ENCODE measurements around the gene GSTK1.

The GSTK1 gene

GRCh38 chr7:143244321-143244720 lies 18.9 kb upstream of the GSTK1 start:
- H3K4me3 ChIP-seq (ENCODE audit: low read length, poor library complexity, severe bottlenecking) = no peak overlapping the region
- TF ChIP-seq CTCF (conservative IDR thresholded peaks at IDR 0.05; ENCODE audit: low read length) = no peak
- no peak for TF ChIP-seq EZH2phosphoT487 (IDR thresholded peaks at IDR 0.05; ENCODE audit: borderline replicate concordance)
- H3K36me3 ChIP-seq (ENCODE audit: insufficient read depth, low read length) = no peaks in the 10 kb centered on the region
- H3K27me3 ChIP-seq (ENCODE audit: insufficient read depth, low read length, poor library complexity, severe bottlenecking) = no peaks in the 10 kb centered on the region
- H4K20me1 ChIP-seq (ENCODE audit: insufficient read depth, low read length, poor library complexity, severe bottlenecking) = no peaks in the 10 kb centered on the region
- H3K9me3 ChIP-seq (ENCODE audit: insufficient read depth, low read depth, low read length) = no peaks in the 10 kb centered on the region
- H3K9me2 ChIP-seq (replicated peaks; ENCODE audit: low read depth, low read length) = no peaks in the 10 kb centered on the region
- no peaks in the 10 kb centered on the region for H3K79me2 ChIP-seq (ENCODE audit: insufficient read depth, low read length)
- H3F3A ChIP-seq (ENCODE audit: low read depth) = no peaks in the 10 kb centered on the region
- H2AFZ ChIP-seq (ENCODE audit: low read length) = no peak overlapping the region
- no peak overlapping the region for H3K9ac ChIP-seq (ENCODE audit: low read depth, low read length, poor library complexity, severe bottlenecking)
- peaks cover 28% of the 10 kb centered on the region for H3K4me1 ChIP-seq (ENCODE audit: insufficient read depth, low read length, poor library complexity, severe bottlenecking)
- peak overlapping the region; percentile 19 for H3K4me2 ChIP-seq (ENCODE audit: low read depth, low read length, poor library complexity, severe bottlenecking)

GRCh38 chr7:143245123-143245522 lies 18.1 kb upstream of the GSTK1 start:
- H3F3A ChIP-seq (ENCODE audit: low read depth) = no peaks in the 10 kb centered on the region
- TF ChIP-seq EZH2phosphoT487 (IDR thresholded peaks at IDR 0.05; ENCODE audit: borderline replicate concordance) (no peak), CTCF (conservative IDR thresholded peaks at IDR 0.05; ENCODE audit: low read length) (no peak)

GRCh38 chr7:143247372-143247771 lies 15.9 kb upstream of the GSTK1 start:
- no peak overlapping the region for H2AFZ ChIP-seq (ENCODE audit: low read length)
- peaks cover 51% of the 10 kb centered on the region for H3K4me1 ChIP-seq (ENCODE audit: insufficient read depth, low read length, poor library complexity, severe bottlenecking)
- no peaks in the 10 kb centered on the region for H3F3A ChIP-seq (ENCODE audit: low read depth)
- no peaks in the 10 kb centered on the region for H3K9me2 ChIP-seq (replicated peaks; ENCODE audit: low read depth, low read length)
- H3K27me3 ChIP-seq (ENCODE audit: insufficient read depth, low read length, poor library complexity, severe bottlenecking) = no peaks in the 10 kb centered on the region
- no peaks in the 10 kb centered on the region for H3K36me3 ChIP-seq (ENCODE audit: insufficient read depth, low read length)
- no peak overlapping the region for H3K4me2 ChIP-seq (ENCODE audit: low read depth, low read length, poor library complexity, severe bottlenecking)
- no peaks in the 10 kb centered on the region for H4K20me1 ChIP-seq (ENCODE audit: insufficient read depth, low read length, poor library complexity, severe bottlenecking)
- H3K4me3 ChIP-seq (ENCODE audit: low read length, poor library complexity, severe bottlenecking) = no peak overlapping the region
- no peaks in the 10 kb centered on the region for H3K79me2 ChIP-seq (ENCODE audit: insufficient read depth, low read length)
- no peaks in the 10 kb centered on the region for H3K9me3 ChIP-seq (ENCODE audit: insufficient read depth, low read depth, low read length)
- H3K9ac ChIP-seq (ENCODE audit: low read depth, low read length, poor library complexity, severe bottlenecking) = no peak overlapping the region
- TF ChIP-seq CTCF (conservative IDR thresholded peaks at IDR 0.05; ENCODE audit: low read length) = no peak
- no peak for TF ChIP-seq EZH2phosphoT487 (IDR thresholded peaks at IDR 0.05; ENCODE audit: borderline replicate concordance)

More at GRCh38 chr7:143245123-143245522, 18.1 kb upstream of the GSTK1 start:
- Histone ChIP-seq H3K9me3 (ENCODE audit: insufficient read depth, low read depth, low read length) (no peaks in the 10 kb centered on the region), H3K36me3 (ENCODE audit: insufficient read depth, low read length) (no peaks in the 10 kb centered on the region), H3K4me2 (ENCODE audit: low read depth, low read length, poor library complexity, severe bottlenecking) (no peak overlapping the region), H2AFZ (ENCODE audit: low read length) (no peak overlapping the region), H3K4me1 (ENCODE audit: insufficient read depth, low read length, poor library complexity, severe bottlenecking) (peaks cover 32% of the 10 kb centered on the region), H3K9me2 (replicated peaks; ENCODE audit: low read depth, low read length) (no peaks in the 10 kb centered on the region), H4K20me1 (ENCODE audit: insufficient read depth, low read length, poor library complexity, severe bottlenecking) (no peaks in the 10 kb centered on the region), H3K79me2 (ENCODE audit: insufficient read depth, low read length) (no peaks in the 10 kb centered on the region), H3K27me3 (ENCODE audit: insufficient read depth, low read length, poor library complexity, severe bottlenecking) (no peaks in the 10 kb centered on the region), H3K9ac (ENCODE audit: low read depth, low read length, poor library complexity, severe bottlenecking) (no peak overlapping the region), H3K4me3 (ENCODE audit: low read length, poor library complexity, severe bottlenecking) (no peak overlapping the region)
